ENCODE results near the gene TCTN2.

Gene TCTN2

GRCh38 chr12:123727878-123728277 is 57.0 kb downstream of the TCTN2 start:
- no peak overlapping the region for H3K9ac ChIP-seq
- no peak overlapping the region for H2AFZ ChIP-seq
- no peak overlapping the region for H3K27ac ChIP-seq
- no peaks in the 10 kb centered on the region for H3K79me2 ChIP-seq
- TF ChIP-seq, protein P1, sequence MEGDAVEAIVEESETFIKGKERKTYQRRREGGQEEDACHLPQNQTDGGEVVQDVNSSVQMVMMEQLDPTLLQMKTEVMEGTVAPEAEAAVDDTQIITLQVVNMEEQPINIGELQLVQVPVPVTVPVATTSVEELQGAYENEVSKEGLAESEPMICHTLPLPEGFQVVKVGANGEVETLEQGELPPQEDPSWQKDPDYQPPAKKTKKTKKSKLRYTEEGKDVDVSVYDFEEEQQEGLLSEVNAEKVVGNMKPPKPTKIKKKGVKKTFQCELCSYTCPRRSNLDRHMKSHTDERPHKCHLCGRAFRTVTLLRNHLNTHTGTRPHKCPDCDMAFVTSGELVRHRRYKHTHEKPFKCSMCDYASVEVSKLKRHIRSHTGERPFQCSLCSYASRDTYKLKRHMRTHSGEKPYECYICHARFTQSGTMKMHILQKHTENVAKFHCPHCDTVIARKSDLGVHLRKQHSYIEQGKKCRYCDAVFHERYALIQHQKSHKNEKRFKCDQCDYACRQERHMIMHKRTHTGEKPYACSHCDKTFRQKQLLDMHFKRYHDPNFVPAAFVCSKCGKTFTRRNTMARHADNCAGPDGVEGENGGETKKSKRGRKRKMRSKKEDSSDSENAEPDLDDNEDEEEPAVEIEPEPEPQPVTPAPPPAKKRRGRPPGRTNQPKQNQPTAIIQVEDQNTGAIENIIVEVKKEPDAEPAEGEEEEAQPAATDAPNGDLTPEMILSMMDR (IDR thresholded peaks at IDR 0.05), result no peak
- H3K27me3 ChIP-seq (ENCODE audit: control insufficient read depth, insufficient read depth, low read length), result no peaks in the 10 kb centered on the region
- no peaks in the 10 kb centered on the region for H3K36me3 ChIP-seq (ENCODE audit: control insufficient read depth, insufficient read depth, low read length)
- no peaks in the 10 kb centered on the region for H3K9me3 ChIP-seq (ENCODE audit: control insufficient read depth, low read length)
- H3K4me2 ChIP-seq (ENCODE audit: low read length), result no peak overlapping the region
- no peaks in the 10 kb centered on the region for H3K4me1 ChIP-seq
- H3K4me3 ChIP-seq (ENCODE audit: low read depth, low read length), result no peak overlapping the region

DNA sequence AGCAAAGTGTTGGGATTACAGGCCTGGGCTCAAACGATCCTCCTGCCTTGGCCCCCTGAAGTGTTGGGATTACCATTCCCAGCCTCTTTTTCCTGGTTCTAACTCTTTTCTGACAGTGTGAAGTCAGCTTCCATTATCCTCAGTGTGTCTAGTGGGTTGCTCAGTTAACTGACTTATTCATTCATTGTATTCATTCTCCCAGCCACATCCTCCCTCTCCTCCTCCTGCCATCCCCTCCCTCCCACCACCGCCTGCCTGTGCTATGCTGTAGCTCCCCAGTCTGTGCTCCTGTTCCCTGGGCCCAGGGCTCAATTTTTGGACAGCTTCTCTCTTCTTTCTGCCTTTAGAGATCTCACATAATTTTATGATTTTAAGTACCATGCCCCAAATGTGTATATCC is 60.7 kb downstream of the TCTN2 start:
- H3K9ac ChIP-seq, result no peak overlapping the region
- H3K4me1 ChIP-seq, result no peaks in the 10 kb centered on the region
- H3K36me3 ChIP-seq (ENCODE audit: control insufficient read depth, insufficient read depth, low read length), result no peaks in the 10 kb centered on the region

DNA sequence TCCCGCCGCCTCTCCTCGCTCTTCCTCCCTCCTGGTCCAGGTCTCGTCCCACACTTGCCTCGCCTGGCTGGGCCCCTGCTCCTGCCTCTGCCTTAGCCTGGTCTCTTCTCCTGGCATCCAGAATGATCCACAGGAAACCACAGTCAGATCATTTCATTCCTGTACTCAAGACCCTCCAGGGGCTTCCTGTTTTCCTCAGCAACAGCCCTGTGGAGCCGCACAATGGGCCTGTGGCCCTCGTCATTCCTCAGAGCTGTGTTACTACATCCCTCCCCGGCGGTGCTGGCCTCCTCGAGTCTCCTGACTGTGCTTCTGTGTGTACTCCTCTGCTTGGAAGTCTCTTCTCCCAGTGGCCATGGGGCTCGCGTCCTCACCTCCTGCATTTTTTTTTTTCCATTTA is 61.3 kb downstream of the TCTN2 start:
- H3K79me2 ChIP-seq, result no peaks in the 10 kb centered on the region
- no peaks in the 10 kb centered on the region for H3K27me3 ChIP-seq (ENCODE audit: control insufficient read depth, insufficient read depth, low read length)
- H3K27ac ChIP-seq, result no peak overlapping the region
- no peak overlapping the region for H2AFZ ChIP-seq
- no peak overlapping the region for H3K4me2 ChIP-seq (ENCODE audit: low read length)
- H3K9ac ChIP-seq, result no peak overlapping the region
- H3K4me3 ChIP-seq (ENCODE audit: low read depth, low read length), result no peak overlapping the region
- no peaks in the 10 kb centered on the region for H3K36me3 ChIP-seq (ENCODE audit: control insufficient read depth, insufficient read depth, low read length)
- TF ChIP-seq, protein P1 (IDR thresholded peaks at IDR 0.05), result no peak
- H3K4me1 ChIP-seq, result no peaks in the 10 kb centered on the region
- H3K9me3 ChIP-seq (ENCODE audit: control insufficient read depth, low read length), result no peaks in the 10 kb centered on the region

More for the DNA sequence above, 60.7 kb downstream of the TCTN2 start:
- no peak overlapping the region for H3K4me3 ChIP-seq (ENCODE audit: low read depth, low read length)
- H3K4me2 ChIP-seq (ENCODE audit: low read length), result no peak overlapping the region
- no peaks in the 10 kb centered on the region for H3K79me2 ChIP-seq
- H3K27ac ChIP-seq, result no peak overlapping the region
- H2AFZ ChIP-seq, result no peak overlapping the region
- TF ChIP-seq, protein P1 (IDR thresholded peaks at IDR 0.05), result no peak
- no peaks in the 10 kb centered on the region for H3K27me3 ChIP-seq (ENCODE audit: control insufficient read depth, insufficient read depth, low read length)
- H3K9me3 ChIP-seq (ENCODE audit: control insufficient read depth, low read length), result no peaks in the 10 kb centered on the region

- H3K4me2 ChIP-seq (ENCODE audit: low read length), result no peak overlapping the region
- no peak overlapping the region for H3K9ac ChIP-seq
- H3K9me3 ChIP-seq (ENCODE audit: control insufficient read depth, low read length), result no peaks in the 10 kb centered on the region
- no peak overlapping the region for H2AFZ ChIP-seq
- no peak overlapping the region for H3K4me3 ChIP-seq (ENCODE audit: low read depth, low read length)
- no peaks in the 10 kb centered on the region for H3K79me2 ChIP-seq
- no peak overlapping the region for H3K27ac ChIP-seq
- no peaks in the 10 kb centered on the region for H3K4me1 ChIP-seq
- no peaks in the 10 kb centered on the region for H3K27me3 ChIP-seq (ENCODE audit: control insufficient read depth, insufficient read depth, low read length)
- H3K36me3 ChIP-seq (ENCODE audit: control insufficient read depth, insufficient read depth, low read length), result no peaks in the 10 kb centered on the region
- TF ChIP-seq, protein P1 (IDR thresholded peaks at IDR 0.05), result no peak
Observed at GRCh38 chr12:123733229-123733628, 62.3 kb downstream of the TCTN2 start.

GRCh38 chr12:123734268-123734667 is 63.4 kb downstream of the TCTN2 start:
- H3K27ac ChIP-seq, result no peak overlapping the region
- H3K36me3 ChIP-seq (ENCODE audit: control insufficient read depth, insufficient read depth, low read length), result no peaks in the 10 kb centered on the region
- no peak overlapping the region for H2AFZ ChIP-seq
- H3K9ac ChIP-seq, result no peak overlapping the region
- no peaks in the 10 kb centered on the region for H3K4me1 ChIP-seq
- TF ChIP-seq, protein P1 (IDR thresholded peaks at IDR 0.05), result no peak
- H3K4me3 ChIP-seq (ENCODE audit: low read depth, low read length), result no peak overlapping the region
- no peaks in the 10 kb centered on the region for H3K9me3 ChIP-seq (ENCODE audit: control insufficient read depth, low read length)
- H3K4me2 ChIP-seq (ENCODE audit: low read length), result no peak overlapping the region
- H3K79me2 ChIP-seq, result no peaks in the 10 kb centered on the region
- H3K27me3 ChIP-seq (ENCODE audit: control insufficient read depth, insufficient read depth, low read length), result no peaks in the 10 kb centered on the region

Measured in parathyroid adenoma (tissue), 2 donors.